Erythroblast (primary cell): ENCODE data around the gene ZBTB20.

Experiments
- GATA1 ChIP-seq: IDR thresholded peaks from 2 replicates; pipeline ENCODE4 v1.6.1; 2011; ENCODE audit warnings: low read depth, mild to moderate bottlenecking, control low read depth, low read length, moderate library complexity
- POLR2A ChIP-seq: IDR thresholded peaks from 2 replicates; pipeline ENCODE4 v1.6.1; 2011; ENCODE audit warnings: mild to moderate bottlenecking, low read length

DNA sequence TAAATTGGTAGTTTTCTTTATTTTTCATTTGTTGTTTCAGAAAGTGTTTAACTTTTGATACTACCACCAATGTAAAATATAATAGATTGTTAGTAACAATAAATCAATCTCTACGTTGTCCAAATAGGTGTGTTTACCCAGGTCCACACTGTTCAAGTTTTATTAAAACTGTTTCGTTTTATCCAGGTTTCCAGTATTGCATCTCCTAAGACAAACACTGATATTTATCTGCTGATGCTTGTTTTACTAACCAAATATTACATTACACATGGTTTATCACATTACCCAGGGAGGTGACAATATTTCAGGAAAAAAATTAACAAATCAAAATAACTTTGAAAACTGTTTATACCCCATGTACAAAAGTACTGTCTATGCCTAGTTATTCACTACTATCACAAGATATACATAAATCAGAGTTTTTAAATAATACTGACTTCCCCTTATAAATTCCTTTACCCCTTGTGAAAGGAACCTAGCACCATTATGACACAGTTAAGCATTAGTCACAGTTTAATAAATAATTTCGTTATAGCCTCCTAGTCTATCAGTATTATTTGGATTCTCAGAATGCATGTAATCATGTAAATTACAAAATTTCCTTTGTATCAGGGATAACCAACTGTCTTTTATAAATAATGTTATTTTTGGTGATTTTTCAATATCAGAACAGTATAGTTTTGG, 205.3 kb downstream of the ZBTB20 start:
- TF ChIP-seq POLR2A (no peak), GATA1 (no peak)
